Tibial artery (tissue), 4 donors: ENCODE measurements around the gene ASB10.

ENCODE experiments used
- DNase-seq, 2 donors: peaks; one replicate each; pipeline ENCODE4 v3.0.0-alpha.2; 2019
- H3K27ac ChIP-seq, 2 donors: fragments of 200-600 bp; sonication (generic) in 1 of 2; 1 replicate in 1 of 2; 2 replicates in 1 of 2; pipeline ENCODE4 v1.5.1; 2018 to 2019; ENCODE audit warnings: mild to moderate bottlenecking in 1 of 2
- H3K27me3 ChIP-seq, 2 donors: fragments of 200-600 bp; sonication (generic) in 1 of 2; one replicate each; pipeline versions ENCODE4 v1.5.1 to v1.6.0; 2016 to 2019
- H3K36me3 ChIP-seq, 3 donors: fragments of 200-600 bp; sonication (generic) in 2 of 3; one replicate each; pipeline ENCODE4 v1.5.1; 2016 to 2019; ENCODE audit warnings: mild to moderate bottlenecking in 2 of 3
- H3K4me1 ChIP-seq, 4 donors: fragments of 200-600 bp; sonication (generic) in 2 of 4; 1 replicate in 3 of 4; 2 replicates in 1 of 4; pipeline ENCODE4 v1.5.1; 2016 to 2019
- H3K4me3 ChIP-seq, 2 donors: fragments of 200-600 bp; sonication (generic) in 1 of 2; 1 replicate in 1 of 2; 2 replicates in 1 of 2; pipeline ENCODE4 v1.5.1; 2018 to 2019; ENCODE audit warnings: mild to moderate bottlenecking in 2 of 2
- H3K9me3 ChIP-seq, 3 donors: fragments of 200-600 bp; sonication (generic) in 1 of 3; one replicate each; pipeline ENCODE4 v1.5.1; 2016 to 2019
- intact Hi-C: fragments of 100-400 bp; cut with DNase I; formaldehyde crosslinking; loops from one replicate; pipeline ENCODE4 v1.15.0; 2023; ENCODE audit warnings: low total_unique reads
- TF ChIP-seq, protein P1 (sequence below), 2 experiments: fragments of 200-600 bp in 1 of 2; fragments of 450-650 bp in 1 of 2; IDR thresholded peaks; one replicate each; pipeline ENCODE4 v1.5.1; 2017 to 2019; ENCODE audit warnings: antibody characterized with exemption in 2 of 2, mild to moderate bottlenecking in 1 of 2, moderate library complexity in 1 of 2

ASB10 gene

DNA sequence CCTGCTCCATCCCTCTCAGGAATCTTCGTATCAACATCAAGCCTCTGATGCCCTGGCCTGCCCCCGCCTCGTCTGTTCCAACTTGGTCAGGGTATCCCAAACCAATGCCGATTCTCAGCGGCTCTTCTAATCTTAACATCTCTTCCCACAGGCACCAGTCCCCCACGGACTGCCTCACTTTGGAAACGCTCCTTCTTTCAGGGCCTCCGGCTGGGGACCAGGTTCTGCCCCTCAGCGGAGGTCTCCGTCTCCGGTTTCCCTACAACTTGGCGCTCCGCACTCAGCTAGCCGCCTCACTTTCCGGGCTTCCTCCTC lies 39.5 kb upstream of the ASB10 start:
- intact Hi-C loops, result no loop called here
- no peaks in the 10 kb centered on the region for H3K9me3 ChIP-seq
- H3K36me3 ChIP-seq, result peaks cover 21 to 36% (median 35%) of the 10 kb centered on the region in 3 donors
- peak overlapping the region; percentile 83 to 89 for H3K4me3 ChIP-seq
- H3K4me1 ChIP-seq, result peaks cover 4 to 26% (median 18%) of the 10 kb centered on the region in 4 donors
- DNase-seq, result no peak
- H3K27ac ChIP-seq, result peak overlapping the region; percentile 73 to 91
- no peaks in the 10 kb centered on the region for H3K27me3 ChIP-seq
- TF ChIP-seq, protein P1, sequence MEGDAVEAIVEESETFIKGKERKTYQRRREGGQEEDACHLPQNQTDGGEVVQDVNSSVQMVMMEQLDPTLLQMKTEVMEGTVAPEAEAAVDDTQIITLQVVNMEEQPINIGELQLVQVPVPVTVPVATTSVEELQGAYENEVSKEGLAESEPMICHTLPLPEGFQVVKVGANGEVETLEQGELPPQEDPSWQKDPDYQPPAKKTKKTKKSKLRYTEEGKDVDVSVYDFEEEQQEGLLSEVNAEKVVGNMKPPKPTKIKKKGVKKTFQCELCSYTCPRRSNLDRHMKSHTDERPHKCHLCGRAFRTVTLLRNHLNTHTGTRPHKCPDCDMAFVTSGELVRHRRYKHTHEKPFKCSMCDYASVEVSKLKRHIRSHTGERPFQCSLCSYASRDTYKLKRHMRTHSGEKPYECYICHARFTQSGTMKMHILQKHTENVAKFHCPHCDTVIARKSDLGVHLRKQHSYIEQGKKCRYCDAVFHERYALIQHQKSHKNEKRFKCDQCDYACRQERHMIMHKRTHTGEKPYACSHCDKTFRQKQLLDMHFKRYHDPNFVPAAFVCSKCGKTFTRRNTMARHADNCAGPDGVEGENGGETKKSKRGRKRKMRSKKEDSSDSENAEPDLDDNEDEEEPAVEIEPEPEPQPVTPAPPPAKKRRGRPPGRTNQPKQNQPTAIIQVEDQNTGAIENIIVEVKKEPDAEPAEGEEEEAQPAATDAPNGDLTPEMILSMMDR (IDR thresholded peaks at IDR 0.05), result no peak

DNA sequence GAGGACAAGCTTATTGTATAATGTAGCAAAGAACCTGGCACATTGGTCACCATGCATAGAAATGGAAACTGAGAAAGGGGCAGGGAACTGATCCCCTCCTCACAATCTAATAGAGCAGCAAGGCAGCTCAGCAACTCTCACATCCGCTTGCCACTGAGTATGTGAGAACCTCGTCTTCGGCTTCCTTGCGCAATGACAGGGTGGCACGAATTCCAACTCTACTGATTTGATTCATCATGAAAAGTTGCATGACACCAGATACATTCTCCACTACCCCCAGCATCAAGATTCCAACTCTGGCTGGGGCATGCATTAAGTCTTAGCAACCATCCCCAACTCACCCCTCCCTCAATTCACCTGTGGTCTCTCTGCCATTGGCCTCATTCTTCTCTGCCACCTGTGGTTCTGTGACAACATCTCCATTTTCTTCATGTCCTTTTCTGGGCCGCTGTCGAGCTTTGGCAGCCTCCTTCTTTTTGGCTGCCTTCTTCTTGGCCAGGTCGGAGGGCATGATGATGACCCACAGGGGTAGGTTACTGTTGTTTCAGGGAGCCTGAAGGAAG lies 39.0 kb upstream of the ASB10 start:
- intact Hi-C loops, result no loop called here
- peaks cover 26 to 41% (median 40%) of the 10 kb centered on the region in 3 donors for H3K36me3 ChIP-seq
- no peaks in the 10 kb centered on the region for H3K27me3 ChIP-seq
- peak overlapping the region; percentile 83 to 89 for H3K4me3 ChIP-seq
- DNase-seq, result peak in 1 of 2 donors; percentile 55
- H3K9me3 ChIP-seq, result no peaks in the 10 kb centered on the region
- peaks cover 4 to 26% (median 18%) of the 10 kb centered on the region in 4 donors for H3K4me1 ChIP-seq
- H3K27ac ChIP-seq, result peak overlapping the region; percentile 73 to 91
- TF ChIP-seq, protein P1 (IDR thresholded peaks at IDR 0.05), result no peak

DNA sequence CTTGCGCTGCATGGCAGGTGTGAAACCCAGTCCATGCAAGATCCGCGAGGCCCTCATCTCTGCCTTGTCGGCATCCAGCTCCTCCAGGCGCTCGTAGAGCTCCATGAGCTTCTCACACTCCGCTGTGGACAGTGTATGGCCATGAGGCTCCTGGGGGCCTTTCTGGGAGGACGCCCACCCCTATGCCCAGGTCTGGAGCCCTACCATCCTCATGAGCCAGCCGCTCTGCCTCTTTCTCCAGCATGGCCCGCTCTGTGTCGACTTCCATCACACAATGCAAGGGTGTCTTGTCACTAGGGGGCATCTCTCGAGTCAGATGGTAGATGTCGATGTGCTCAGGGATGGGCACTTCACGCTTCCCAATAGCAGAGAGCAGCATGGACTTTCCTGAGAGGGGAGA lies 36.7 kb upstream of the ASB10 start:
- intact Hi-C loops, result no loop called here
- peaks cover 4 to 26% (median 18%) of the 10 kb centered on the region in 4 donors for H3K4me1 ChIP-seq
- TF ChIP-seq, protein P1 (IDR thresholded peaks at IDR 0.05), result no peak
- H3K4me3 ChIP-seq, result no peak overlapping the region
- DNase-seq, result peak in 1 of 2 donors; percentile 57
- no peaks in the 10 kb centered on the region for H3K27me3 ChIP-seq
- no peaks in the 10 kb centered on the region for H3K9me3 ChIP-seq
- no peak overlapping the region for H3K27ac ChIP-seq
- peaks cover 47 to 64% (median 62%) of the 10 kb centered on the region in 3 donors for H3K36me3 ChIP-seq

DNA sequence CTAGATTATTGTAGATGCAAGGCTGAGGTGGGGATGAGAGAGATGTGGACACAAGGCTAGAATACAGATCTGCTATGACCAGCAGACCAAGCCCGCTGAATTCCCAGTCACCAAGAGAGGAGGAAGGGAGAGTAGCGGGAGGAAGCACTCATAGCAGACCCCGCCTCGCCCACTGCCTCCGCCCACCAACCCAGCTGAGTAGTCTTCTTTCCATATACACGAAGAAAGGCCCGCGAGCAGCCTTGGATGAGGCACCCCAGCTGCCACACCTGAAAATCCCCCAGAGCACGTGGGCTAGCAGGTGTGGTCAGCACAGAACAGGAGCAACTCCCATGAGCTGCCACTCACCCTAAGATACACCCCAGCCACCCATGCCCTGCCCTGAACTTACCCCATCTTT lies 31.1 kb upstream of the ASB10 start:
- no peaks in the 10 kb centered on the region for H3K9me3 ChIP-seq
- intact Hi-C loops, result no loop called here
- H3K4me1 ChIP-seq, result no peaks in the 10 kb centered on the region
- no peaks in the 10 kb centered on the region for H3K27me3 ChIP-seq
- peaks cover 89 to 100% (median 97%) of the 10 kb centered on the region in 3 donors for H3K36me3 ChIP-seq
- TF ChIP-seq, protein P1 (IDR thresholded peaks at IDR 0.05), result no peak
- H3K27ac ChIP-seq, result no peak overlapping the region
- no peak for DNase-seq
- H3K4me3 ChIP-seq, result no peak overlapping the region

DNA sequence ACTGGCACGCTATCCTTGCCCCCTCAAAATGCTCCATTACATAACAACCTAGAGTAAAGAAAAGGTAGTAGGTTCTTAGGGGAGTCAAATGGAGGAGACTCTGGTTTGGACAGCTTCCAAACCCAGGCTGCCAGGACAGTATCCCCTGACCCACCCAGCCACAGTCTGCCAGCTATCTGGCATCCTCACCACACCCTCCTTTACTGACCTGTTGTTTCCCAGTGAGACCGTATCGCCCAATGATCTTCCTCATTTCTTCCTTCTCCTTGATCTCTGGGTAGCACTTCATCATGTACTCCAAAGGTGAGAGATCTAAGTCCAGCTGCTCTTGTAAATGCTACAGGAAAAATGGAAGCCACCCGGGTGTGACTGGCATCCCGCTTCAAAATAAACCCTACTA lies 28.3 kb upstream of the ASB10 start:
- TF ChIP-seq, protein P1 (IDR thresholded peaks at IDR 0.05), result no peak
- Histone ChIP-seq H3K4me1 (no peaks in the 10 kb centered on the region), H3K9me3 (no peaks in the 10 kb centered on the region), H3K4me3 (no peak overlapping the region), H3K36me3 (peaks cover 75 to 88% (median 84%) of the 10 kb centered on the region in 3 donors), H3K27me3 (no peaks in the 10 kb centered on the region), H3K27ac (no peak overlapping the region)
- DNase-seq, result no peak
- intact Hi-C loops, result no loop called here

DNA sequence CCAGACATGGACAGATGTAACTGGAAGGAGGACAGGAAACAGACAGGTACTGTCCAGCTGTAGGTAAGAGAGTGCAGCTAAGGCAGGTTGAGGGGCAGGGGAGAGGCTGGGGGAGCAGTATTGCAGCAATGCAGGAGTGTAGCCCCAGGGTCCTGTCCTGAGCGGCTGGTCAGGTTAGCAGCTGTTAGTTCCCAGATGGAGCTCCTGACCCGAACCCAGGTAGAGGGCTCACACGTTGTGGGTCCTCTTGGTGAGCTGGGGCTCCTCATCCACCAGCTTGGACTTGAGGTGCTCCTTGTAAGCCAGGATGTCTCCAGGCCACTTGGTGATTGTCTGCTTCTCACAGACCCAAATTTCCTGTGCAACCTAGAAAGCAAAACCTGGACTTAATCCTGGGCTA lies 26.8 kb upstream of the ASB10 start:
- no peak for DNase-seq
- Histone ChIP-seq H3K27ac (no peak overlapping the region), H3K36me3 (peaks cover 61 to 72% (median 69%) of the 10 kb centered on the region in 3 donors), H3K4me1 (no peaks in the 10 kb centered on the region), H3K27me3 (no peaks in the 10 kb centered on the region), H3K4me3 (no peak overlapping the region), H3K9me3 (no peaks in the 10 kb centered on the region)
- intact Hi-C loops, result no loop called here
- TF ChIP-seq, protein P1 (IDR thresholded peaks at IDR 0.05), result no peak
